ENCODE measurements around the gene CAMKMT.

Gene CAMKMT

DNA sequence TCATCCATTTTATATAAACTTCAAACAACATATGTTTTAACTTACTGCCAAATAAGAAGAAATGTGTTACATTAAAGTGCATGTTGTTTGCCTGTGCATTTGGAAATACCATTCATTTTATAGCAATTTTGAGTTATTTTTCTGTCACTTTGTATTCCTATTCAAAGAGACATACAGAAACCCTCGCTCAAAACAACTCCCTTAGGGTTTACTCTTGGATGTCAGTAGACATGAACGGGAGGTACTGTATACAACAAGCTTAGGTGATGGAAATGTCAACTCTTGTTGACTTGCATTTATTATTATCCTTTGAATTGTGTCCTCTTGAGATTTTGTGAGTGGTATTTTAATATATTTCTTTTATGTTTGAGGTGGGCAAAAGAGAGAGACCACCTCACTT lies 132.3 kb downstream of the CAMKMT start:
- Histone ChIP-seq H3K4me3 (ENCODE audit: low read depth, low read length) (no peak overlapping the region), H3K36me3 (ENCODE audit: control insufficient read depth in 1 of 2, insufficient read depth in 2 of 2, low read length in 2 of 2) (no peaks in the 10 kb centered on the region), H4K12ac (ENCODE audit: low read depth, low read length) (no peak overlapping the region), H2AFZ (ENCODE audit: insufficient read depth, low read length, poor library complexity) (no peak overlapping the region), H4K91ac (ENCODE audit: low read depth, low read length) (no peak overlapping the region), H3K9me3 (ENCODE audit: insufficient read depth, low read depth, low read length) (no peaks in the 10 kb centered on the region), H4K8ac (ENCODE audit: low read depth, low read length) (no peak overlapping the region), H2BK5ac (ENCODE audit: low read depth, low read length, poor library complexity) (no peak overlapping the region), H2BK120ac (ENCODE audit: insufficient read depth, low read length, poor library complexity) (no peak overlapping the region), H3K79me1 (ENCODE audit: low read length) (no peaks in the 10 kb centered on the region), H3K9ac (ENCODE audit: low read length) (no peak overlapping the region), H3K4ac (ENCODE audit: low read depth, low read length) (no peak overlapping the region), H3K14ac (ENCODE audit: low read length) (no peak overlapping the region), H3K18ac (ENCODE audit: low read length) (no peak overlapping the region), H3K4me2 (ENCODE audit: low read length) (no peak overlapping the region), H3K23ac (ENCODE audit: low read length) (no peak overlapping the region), H2AK5ac (ENCODE audit: low read length) (no peak overlapping the region), H3K27me3 (ENCODE audit: insufficient read depth, low read length) (no peaks in the 10 kb centered on the region), H3K4me1 (ENCODE audit: control insufficient read depth in 1 of 2, insufficient read depth in 2 of 2, low read length in 2 of 2) (no peaks in the 10 kb centered on the region), H2BK12ac (ENCODE audit: low read length) (no peak overlapping the region), H3K27ac (ENCODE audit: low read depth, low read length) (no peak overlapping the region), H3K79me2 (ENCODE audit: control insufficient read depth, insufficient read depth, low read length, poor library complexity) (no peaks in the 10 kb centered on the region)
- WGBS (ENCODE audit: extremely low coverage, insufficient coverage, insufficient read length): no CpG with 5 or more reads among the region's 2 CpGs
- no peak for DNase-seq

GRCh38 chr2:44495035-44495434 lies 133.3 kb downstream of the CAMKMT start:
- no peak overlapping the region for H3K4me3 ChIP-seq (ENCODE audit: low read depth, low read length)
- H3K23ac ChIP-seq (ENCODE audit: low read length): no peak overlapping the region
- H3K79me2 ChIP-seq (ENCODE audit: control insufficient read depth, insufficient read depth, low read length, poor library complexity): no peaks in the 10 kb centered on the region
- H4K8ac ChIP-seq (ENCODE audit: low read depth, low read length): no peak overlapping the region
- H2BK5ac ChIP-seq (ENCODE audit: low read depth, low read length, poor library complexity): no peak overlapping the region
- H3K4ac ChIP-seq (ENCODE audit: low read depth, low read length): no peak overlapping the region
- no peaks in the 10 kb centered on the region for H3K4me1 ChIP-seq (ENCODE audit: control insufficient read depth in 1 of 2, insufficient read depth in 2 of 2, low read length in 2 of 2)
- H4K12ac ChIP-seq (ENCODE audit: low read depth, low read length): no peak overlapping the region
- DNase-seq: no peak
- H3K4me2 ChIP-seq (ENCODE audit: low read length): no peak overlapping the region
- H3K36me3 ChIP-seq (ENCODE audit: control insufficient read depth in 1 of 2, insufficient read depth in 2 of 2, low read length in 2 of 2): no peaks in the 10 kb centered on the region
- no peak overlapping the region for H3K9ac ChIP-seq (ENCODE audit: low read length)
- no peak overlapping the region for H2BK12ac ChIP-seq (ENCODE audit: low read length)
- no peaks in the 10 kb centered on the region for H3K79me1 ChIP-seq (ENCODE audit: low read length)
- no peaks in the 10 kb centered on the region for H3K27me3 ChIP-seq (ENCODE audit: insufficient read depth, low read length)
- WGBS (ENCODE audit: extremely low coverage, insufficient coverage, insufficient read length): no CpG with 5 or more reads among the region's 3 CpGs
- no peak overlapping the region for H3K18ac ChIP-seq (ENCODE audit: low read length)
- no peak overlapping the region for H2AFZ ChIP-seq (ENCODE audit: insufficient read depth, low read length, poor library complexity)
- no peaks in the 10 kb centered on the region for H3K9me3 ChIP-seq (ENCODE audit: insufficient read depth, low read depth, low read length)
- H2BK120ac ChIP-seq (ENCODE audit: insufficient read depth, low read length, poor library complexity): no peak overlapping the region
- H3K14ac ChIP-seq (ENCODE audit: low read length): no peak overlapping the region
- no peak overlapping the region for H4K91ac ChIP-seq (ENCODE audit: low read depth, low read length)
- H3K27ac ChIP-seq (ENCODE audit: low read depth, low read length): no peak overlapping the region
- H2AK5ac ChIP-seq (ENCODE audit: low read length): no peak overlapping the region

DNA sequence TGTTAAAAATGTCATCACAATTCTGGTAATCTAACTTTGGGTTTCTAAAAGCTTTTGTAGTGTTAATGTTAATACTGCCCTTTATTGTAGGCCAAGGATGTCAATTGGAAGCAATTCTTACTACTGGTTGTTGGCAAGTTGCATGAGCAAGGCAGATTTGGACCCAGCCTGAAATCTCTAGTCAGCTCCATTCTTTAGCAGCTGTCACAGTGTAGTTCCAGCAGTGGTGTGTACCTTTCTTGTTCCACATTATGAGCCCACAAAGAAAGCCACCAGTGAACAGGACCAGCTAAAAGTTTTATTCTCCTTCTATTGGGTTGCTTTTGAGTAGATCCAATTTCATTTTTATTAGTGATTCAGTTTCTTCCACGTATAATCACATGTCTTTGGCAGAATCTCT lies 133.8 kb downstream of the CAMKMT start:
- Histone ChIP-seq H3K79me1 (ENCODE audit: low read length) (no peaks in the 10 kb centered on the region), H3K4ac (ENCODE audit: low read depth, low read length) (no peak overlapping the region), H3K27me3 (ENCODE audit: insufficient read depth, low read length) (no peaks in the 10 kb centered on the region), H3K79me2 (ENCODE audit: control insufficient read depth, insufficient read depth, low read length, poor library complexity) (no peaks in the 10 kb centered on the region), H2BK5ac (ENCODE audit: low read depth, low read length, poor library complexity) (no peak overlapping the region), H2BK12ac (ENCODE audit: low read length) (no peak overlapping the region), H2BK120ac (ENCODE audit: insufficient read depth, low read length, poor library complexity) (no peak overlapping the region), H3K23ac (ENCODE audit: low read length) (no peak overlapping the region), H4K12ac (ENCODE audit: low read depth, low read length) (no peak overlapping the region), H3K18ac (ENCODE audit: low read length) (no peak overlapping the region), H3K4me3 (ENCODE audit: low read depth, low read length) (no peak overlapping the region), H3K4me1 (ENCODE audit: control insufficient read depth in 1 of 2, insufficient read depth in 2 of 2, low read length in 2 of 2) (no peaks in the 10 kb centered on the region), H2AK5ac (ENCODE audit: low read length) (no peak overlapping the region), H4K91ac (ENCODE audit: low read depth, low read length) (no peak overlapping the region), H3K4me2 (ENCODE audit: low read length) (no peak overlapping the region), H2AFZ (ENCODE audit: insufficient read depth, low read length, poor library complexity) (no peak overlapping the region), H3K36me3 (ENCODE audit: control insufficient read depth in 1 of 2, insufficient read depth in 2 of 2, low read length in 2 of 2) (no peaks in the 10 kb centered on the region), H3K27ac (ENCODE audit: low read depth, low read length) (no peak overlapping the region), H4K8ac (ENCODE audit: low read depth, low read length) (no peak overlapping the region), H3K9me3 (ENCODE audit: insufficient read depth, low read depth, low read length) (no peaks in the 10 kb centered on the region), H3K9ac (ENCODE audit: low read length) (no peak overlapping the region), H3K14ac (ENCODE audit: low read length) (no peak overlapping the region)
- no peak for DNase-seq
- WGBS (ENCODE audit: extremely low coverage, insufficient coverage, insufficient read length): no CpG with 5 or more reads among the region's 1 CpG

DNA sequence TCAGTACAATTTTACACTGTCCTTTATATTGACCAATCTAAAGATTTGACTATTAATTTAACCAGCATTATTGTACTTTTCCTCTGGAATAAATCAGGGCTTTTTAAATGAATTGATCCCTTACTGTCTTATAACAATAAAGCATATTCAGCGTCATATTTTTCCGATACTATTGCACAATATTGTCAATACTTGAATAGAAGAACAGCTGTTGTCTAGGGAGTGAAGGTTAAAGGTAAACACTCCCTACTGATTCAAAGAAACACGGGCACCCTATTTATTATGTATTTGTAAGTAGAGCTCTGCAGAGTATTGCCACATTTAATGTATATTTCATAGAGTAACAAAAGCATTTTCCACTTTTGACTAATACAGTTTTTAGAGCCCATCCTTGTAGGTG lies 134.4 kb downstream of the CAMKMT start:
- H3K14ac ChIP-seq (ENCODE audit: low read length): no peak overlapping the region
- H2BK12ac ChIP-seq (ENCODE audit: low read length): no peak overlapping the region
- no peaks in the 10 kb centered on the region for H3K9me3 ChIP-seq (ENCODE audit: insufficient read depth, low read depth, low read length)
- no peak overlapping the region for H3K4me2 ChIP-seq (ENCODE audit: low read length)
- no peaks in the 10 kb centered on the region for H3K4me1 ChIP-seq (ENCODE audit: control insufficient read depth in 1 of 2, insufficient read depth in 2 of 2, low read length in 2 of 2)
- no peaks in the 10 kb centered on the region for H3K79me1 ChIP-seq (ENCODE audit: low read length)
- H4K12ac ChIP-seq (ENCODE audit: low read depth, low read length): no peak overlapping the region
- H3K4me3 ChIP-seq (ENCODE audit: low read depth, low read length): no peak overlapping the region
- no peak overlapping the region for H2AFZ ChIP-seq (ENCODE audit: insufficient read depth, low read length, poor library complexity)
- no peak overlapping the region for H2BK120ac ChIP-seq (ENCODE audit: insufficient read depth, low read length, poor library complexity)
- no peak overlapping the region for H4K91ac ChIP-seq (ENCODE audit: low read depth, low read length)
- H3K9ac ChIP-seq (ENCODE audit: low read length): no peak overlapping the region
- H3K79me2 ChIP-seq (ENCODE audit: control insufficient read depth, insufficient read depth, low read length, poor library complexity): no peaks in the 10 kb centered on the region
- no peak overlapping the region for H4K8ac ChIP-seq (ENCODE audit: low read depth, low read length)
- no peak overlapping the region for H3K23ac ChIP-seq (ENCODE audit: low read length)
- no CpG with 5 or more reads among the region's 3 CpGs for WGBS (ENCODE audit: extremely low coverage, insufficient coverage, insufficient read length)
- H3K18ac ChIP-seq (ENCODE audit: low read length): no peak overlapping the region
- no peaks in the 10 kb centered on the region for H3K36me3 ChIP-seq (ENCODE audit: control insufficient read depth in 1 of 2, insufficient read depth in 2 of 2, low read length in 2 of 2)
- no peak overlapping the region for H3K27ac ChIP-seq (ENCODE audit: low read depth, low read length)
- H2BK5ac ChIP-seq (ENCODE audit: low read depth, low read length, poor library complexity): no peak overlapping the region
- no peak for DNase-seq
- no peaks in the 10 kb centered on the region for H3K27me3 ChIP-seq (ENCODE audit: insufficient read depth, low read length)
- no peak overlapping the region for H2AK5ac ChIP-seq (ENCODE audit: low read length)
- H3K4ac ChIP-seq (ENCODE audit: low read depth, low read length): no peak overlapping the region

Measured in trophoblast cell (in vitro differentiated cells and primary cell).